Thyroid gland (tissue), 4 donors: Measurements from ENCODE around the gene NAV2. TPM values are rescaled to one million over a fixed set of nuclear protein-coding genes. Genes with fewer than 3 reads are reported as not detected.
A peak's percentile ranks its signal among the peaks of the same experiment; 100 is the strongest.

Experiments used
- DNase-seq, 2 donors: peaks; one replicate each; pipeline ENCODE4 v3.0.0-alpha.2; 2019
- H3K27ac ChIP-seq, 3 donors: fragments of 200-600 bp; sonication (generic); 1 replicate in 2 of 3; 2 replicates in 1 of 3; pipeline ENCODE4 v1.5.1; 2016 to 2019; ENCODE audit warnings: mild to moderate bottlenecking in 1 of 3, moderate library complexity in 1 of 3
- H3K27me3 ChIP-seq: fragments of 200-600 bp; sonication (generic); one replicate; pipeline ENCODE4 v1.5.1; 2019
- H3K36me3 ChIP-seq, 2 donors: fragments of 200-600 bp; sonication (generic); one replicate each; pipeline ENCODE4 v1.5.1; 2016 to 2019
- H3K4me1 ChIP-seq, 2 donors: fragments of 200-600 bp; sonication (generic); one replicate each; pipeline ENCODE4 v1.5.1; 2017 to 2019
- H3K4me3 ChIP-seq, 3 donors: fragments of 200-600 bp; sonication (generic); replicated peaks in 1 of 3; 1 replicate in 2 of 3; 2 replicates in 1 of 3; pipeline ENCODE4 v1.5.1; 2016; ENCODE audit warnings: mild to moderate bottlenecking in 1 of 3
- H3K9me3 ChIP-seq: fragments of 200-600 bp; sonication (generic); one replicate; pipeline ENCODE4 v1.5.1; 2017
- POLR2A ChIP-seq, 2 donors: fragments of 450-650 bp; IDR thresholded peaks; one replicate each; pipeline ENCODE4 v1.6.1; 2017; ENCODE audit warnings: antibody characterized with exemption in 2 of 2, mild to moderate bottlenecking in 2 of 2, moderate library complexity in 1 of 2
- WGBS, 2 donors: methylation state at CpG; one replicate each; pipeline ENCODE4 v1.1.5; 2017; 5-methylcytosine and 5-hydroxymethylcytosine counted together
- intact Hi-C: fragments of 100-400 bp; cut with DNase I; formaldehyde crosslinking; loops from one replicate; pipeline ENCODE4 v1.15.1; 2023
- total RNA-seq, 4 donors: library from RNA; depleted of rRNA; stranded (reverse); fragments of >200 nt; gene quantifications; one replicate each; pipeline ENCODE4 v1.2.3, GENCODE V29; 2016
- TF ChIP-seq, protein P1 (sequence below), 6 experiments: fragments of 200-600 bp in 3 of 6; fragments of 450-650 bp in 3 of 6; sonication (generic) in 3 of 6; IDR thresholded peaks; one replicate each; pipeline ENCODE4 v1.5.1; 2016 to 2019; ENCODE audit warnings: antibody characterized with exemption in 6 of 6, mild to moderate bottlenecking in 2 of 6, inconsistent platforms in 1 of 6, moderate library complexity in 1 of 6

Gene NAV2
- total RNA-seq, 4 donors from 2014 or later: 34.8 to 88.6 (median 54.5) TPM

DNA sequence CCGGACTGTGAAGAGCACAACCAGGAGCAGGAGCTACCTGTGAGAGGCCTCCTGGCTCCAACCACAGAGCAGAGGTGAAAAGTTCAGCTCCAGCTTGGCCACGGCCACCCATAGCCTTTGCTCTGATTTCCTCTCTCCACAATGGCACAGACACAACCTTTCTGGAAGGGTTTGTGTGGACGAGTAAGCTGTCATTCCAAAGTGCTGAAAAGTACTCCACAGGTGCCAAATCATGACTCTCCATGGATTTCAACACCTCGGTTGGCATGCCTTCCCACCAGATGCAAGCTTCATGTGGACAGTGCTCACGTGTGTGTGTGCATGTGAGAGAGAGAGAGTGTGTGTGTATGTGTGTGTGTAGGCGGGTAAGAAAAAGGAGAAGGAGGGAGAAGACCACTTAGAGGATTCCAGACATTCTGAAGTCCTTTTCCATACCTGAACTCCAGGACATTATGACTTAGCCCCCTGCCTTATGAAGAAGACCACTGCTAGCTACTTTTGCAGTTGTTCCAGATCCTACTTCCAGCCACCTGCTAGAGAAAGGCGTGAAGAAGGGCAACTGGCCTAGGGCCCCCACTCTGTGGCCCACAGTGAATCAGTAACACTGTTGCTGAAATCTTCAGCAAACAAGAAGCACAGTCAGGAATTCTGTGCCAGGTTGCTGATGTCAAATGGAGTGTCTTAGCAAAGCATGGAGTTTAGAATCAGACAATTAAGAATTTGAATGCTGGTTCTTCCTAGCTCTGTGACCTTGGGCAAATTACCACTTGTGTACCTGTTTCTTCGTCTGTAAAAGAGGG is 13.9 kb upstream of the NAV2 start:
- Histone ChIP-seq H3K9me3 (no peaks in the 10 kb centered on the region), H3K27me3 (no peaks in the 10 kb centered on the region), H3K27ac (no peak overlapping the region), H3K4me1 (peaks cover 15 to 26% of the 10 kb centered on the region in 2 donors), H3K4me3 (no peak overlapping the region), H3K36me3 (no peaks in the 10 kb centered on the region)
- DNase-seq: no peak
- WGBS, 2 donors: 79 to 89% methylated on average over 8 of the region's 8 CpGs
- intact Hi-C loops: no loop called here
- TF ChIP-seq, protein P1, sequence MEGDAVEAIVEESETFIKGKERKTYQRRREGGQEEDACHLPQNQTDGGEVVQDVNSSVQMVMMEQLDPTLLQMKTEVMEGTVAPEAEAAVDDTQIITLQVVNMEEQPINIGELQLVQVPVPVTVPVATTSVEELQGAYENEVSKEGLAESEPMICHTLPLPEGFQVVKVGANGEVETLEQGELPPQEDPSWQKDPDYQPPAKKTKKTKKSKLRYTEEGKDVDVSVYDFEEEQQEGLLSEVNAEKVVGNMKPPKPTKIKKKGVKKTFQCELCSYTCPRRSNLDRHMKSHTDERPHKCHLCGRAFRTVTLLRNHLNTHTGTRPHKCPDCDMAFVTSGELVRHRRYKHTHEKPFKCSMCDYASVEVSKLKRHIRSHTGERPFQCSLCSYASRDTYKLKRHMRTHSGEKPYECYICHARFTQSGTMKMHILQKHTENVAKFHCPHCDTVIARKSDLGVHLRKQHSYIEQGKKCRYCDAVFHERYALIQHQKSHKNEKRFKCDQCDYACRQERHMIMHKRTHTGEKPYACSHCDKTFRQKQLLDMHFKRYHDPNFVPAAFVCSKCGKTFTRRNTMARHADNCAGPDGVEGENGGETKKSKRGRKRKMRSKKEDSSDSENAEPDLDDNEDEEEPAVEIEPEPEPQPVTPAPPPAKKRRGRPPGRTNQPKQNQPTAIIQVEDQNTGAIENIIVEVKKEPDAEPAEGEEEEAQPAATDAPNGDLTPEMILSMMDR (IDR thresholded peaks at IDR 0.05): no peak
- no peak for TF ChIP-seq POLR2A (IDR thresholded peaks at IDR 0.05)

DNA sequence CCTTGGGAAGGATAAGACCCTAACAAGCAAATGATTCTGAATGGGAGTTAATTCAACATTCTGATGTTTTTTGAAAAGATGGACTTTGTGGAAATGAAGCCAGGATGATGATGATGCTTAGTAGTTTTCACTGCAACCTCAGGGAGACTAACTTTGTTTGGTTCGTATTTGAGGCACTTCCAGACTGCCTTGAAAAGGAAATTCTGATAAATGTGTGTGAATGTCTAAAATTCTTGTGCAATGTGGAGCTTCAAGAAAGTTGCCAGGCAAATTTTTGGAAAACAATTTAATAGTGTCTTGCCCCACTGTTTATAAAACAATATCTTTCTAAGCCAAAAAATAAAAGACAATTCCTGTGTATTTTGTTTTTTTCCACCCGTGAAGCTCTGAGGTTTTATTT is 11.2 kb upstream of the NAV2 start:
- Histone ChIP-seq H3K4me1 (peaks cover 22 to 35% of the 10 kb centered on the region in 2 donors), H3K27me3 (no peaks in the 10 kb centered on the region), H3K27ac (peak overlapping the region in 1 of 3 donors; percentile 18), H3K4me3 (no peak overlapping the region), H3K9me3 (no peaks in the 10 kb centered on the region), H3K36me3 (no peaks in the 10 kb centered on the region)
- intact Hi-C loops: no loop called here
- no peak for TF ChIP-seq POLR2A (IDR thresholded peaks at IDR 0.05)
- TF ChIP-seq, protein P1 (IDR thresholded peaks at IDR 0.05): no peak
- 67 to 71% methylated on average over 2 of the region's 2 CpGs for WGBS, 2 donors
- no peak for DNase-seq

DNA sequence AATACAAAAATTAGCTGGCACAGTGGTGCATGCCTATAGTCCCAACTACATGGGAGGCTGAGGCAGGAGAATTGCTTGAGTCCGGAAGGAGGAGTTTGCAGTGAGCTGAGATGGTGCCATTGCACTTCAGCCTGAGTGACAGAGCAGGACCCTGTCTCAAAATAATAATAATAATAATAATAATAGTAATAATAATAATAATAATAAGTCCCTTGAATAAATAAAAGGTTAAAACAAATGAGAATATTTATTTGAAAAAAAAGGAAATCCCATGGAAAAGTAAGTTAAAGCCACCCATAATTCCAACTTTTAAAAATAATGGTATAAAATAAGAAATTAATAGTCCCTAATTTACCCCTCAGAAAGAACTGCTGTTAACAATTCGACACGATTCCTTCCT is 10.0 kb upstream of the NAV2 start:
- no peak for TF ChIP-seq POLR2A (IDR thresholded peaks at IDR 0.05)
- TF ChIP-seq, protein P1 (IDR thresholded peaks at IDR 0.05): no peak
- intact Hi-C loops: no loop called here
- H3K4me3 ChIP-seq: no peak overlapping the region
- H3K27ac ChIP-seq: no peak overlapping the region
- H3K9me3 ChIP-seq: no peaks in the 10 kb centered on the region
- peaks cover 17 to 27% of the 10 kb centered on the region in 2 donors for H3K4me1 ChIP-seq
- no peaks in the 10 kb centered on the region for H3K36me3 ChIP-seq
- H3K27me3 ChIP-seq: no peaks in the 10 kb centered on the region
- WGBS, 2 donors: 95 to 97% methylated on average over 3 of the region's 3 CpGs
- DNase-seq: no peak

DNA sequence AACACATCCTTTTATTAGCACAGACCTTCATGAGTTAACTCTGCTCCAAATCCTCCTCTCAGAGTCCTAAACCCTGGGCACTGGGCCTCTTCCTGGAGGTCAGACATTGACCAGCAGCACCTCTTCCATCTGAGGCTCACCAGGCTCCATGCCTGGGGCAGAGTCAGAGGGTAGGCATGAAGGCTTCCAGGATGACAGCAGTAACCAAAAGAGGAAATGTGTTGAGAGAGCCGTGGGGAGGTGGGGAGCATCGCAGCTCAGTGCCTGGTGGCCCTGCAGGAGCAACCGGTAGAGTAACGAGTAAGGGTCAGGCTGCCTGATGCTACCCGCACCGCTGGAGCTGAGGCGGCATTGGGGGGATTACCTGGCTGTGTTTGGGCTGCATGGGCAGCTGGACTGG is 9.4 kb upstream of the NAV2 start:
- intact Hi-C loops: no loop called here
- no peak overlapping the region for H3K27ac ChIP-seq
- 86 to 93% methylated on average over 7 of the region's 7 CpGs for WGBS, 2 donors
- TF ChIP-seq, protein P1 (IDR thresholded peaks at IDR 0.05): no peak
- no peak for TF ChIP-seq POLR2A (IDR thresholded peaks at IDR 0.05)
- H3K36me3 ChIP-seq: no peaks in the 10 kb centered on the region
- no peak for DNase-seq
- H3K27me3 ChIP-seq: no peaks in the 10 kb centered on the region
- H3K4me3 ChIP-seq: no peak overlapping the region
- H3K4me1 ChIP-seq: peaks cover 14 to 21% of the 10 kb centered on the region in 2 donors
- no peaks in the 10 kb centered on the region for H3K9me3 ChIP-seq

DNA sequence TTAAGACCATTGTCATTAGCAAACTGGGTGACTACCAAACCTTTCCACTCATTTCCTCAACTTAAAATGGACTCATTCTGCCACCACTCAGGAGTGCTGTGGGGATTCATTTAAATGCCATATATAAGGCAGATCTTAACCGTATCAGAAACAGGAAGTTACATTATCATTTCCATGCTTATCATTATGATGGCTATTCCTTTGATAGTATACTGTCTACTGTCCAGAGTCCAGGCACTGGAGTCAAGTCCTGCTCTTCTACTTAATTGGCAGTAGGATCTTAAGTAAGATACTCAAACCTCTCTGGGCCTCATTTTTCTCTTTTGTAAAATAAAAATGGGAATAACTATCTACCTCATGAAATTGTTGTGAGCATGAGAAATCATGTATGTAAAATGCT is 8.4 kb upstream of the NAV2 start:
- intact Hi-C loops: no loop called here
- Histone ChIP-seq H3K36me3 (no peaks in the 10 kb centered on the region), H3K9me3 (no peaks in the 10 kb centered on the region), H3K4me3 (no peak overlapping the region), H3K27ac (no peak overlapping the region), H3K4me1 (peaks cover 14 to 16% of the 10 kb centered on the region in 2 donors), H3K27me3 (no peaks in the 10 kb centered on the region)
- WGBS, 2 donors: 76 to 84% methylated on average over 1 of the region's 1 CpG
- no peak for DNase-seq
- TF ChIP-seq POLR2A (IDR thresholded peaks at IDR 0.05): no peak
- TF ChIP-seq, protein P1 (IDR thresholded peaks at IDR 0.05): no peak
